Measurements from ENCODE around the gene ARPC5.

ARPC5 gene

DNA sequence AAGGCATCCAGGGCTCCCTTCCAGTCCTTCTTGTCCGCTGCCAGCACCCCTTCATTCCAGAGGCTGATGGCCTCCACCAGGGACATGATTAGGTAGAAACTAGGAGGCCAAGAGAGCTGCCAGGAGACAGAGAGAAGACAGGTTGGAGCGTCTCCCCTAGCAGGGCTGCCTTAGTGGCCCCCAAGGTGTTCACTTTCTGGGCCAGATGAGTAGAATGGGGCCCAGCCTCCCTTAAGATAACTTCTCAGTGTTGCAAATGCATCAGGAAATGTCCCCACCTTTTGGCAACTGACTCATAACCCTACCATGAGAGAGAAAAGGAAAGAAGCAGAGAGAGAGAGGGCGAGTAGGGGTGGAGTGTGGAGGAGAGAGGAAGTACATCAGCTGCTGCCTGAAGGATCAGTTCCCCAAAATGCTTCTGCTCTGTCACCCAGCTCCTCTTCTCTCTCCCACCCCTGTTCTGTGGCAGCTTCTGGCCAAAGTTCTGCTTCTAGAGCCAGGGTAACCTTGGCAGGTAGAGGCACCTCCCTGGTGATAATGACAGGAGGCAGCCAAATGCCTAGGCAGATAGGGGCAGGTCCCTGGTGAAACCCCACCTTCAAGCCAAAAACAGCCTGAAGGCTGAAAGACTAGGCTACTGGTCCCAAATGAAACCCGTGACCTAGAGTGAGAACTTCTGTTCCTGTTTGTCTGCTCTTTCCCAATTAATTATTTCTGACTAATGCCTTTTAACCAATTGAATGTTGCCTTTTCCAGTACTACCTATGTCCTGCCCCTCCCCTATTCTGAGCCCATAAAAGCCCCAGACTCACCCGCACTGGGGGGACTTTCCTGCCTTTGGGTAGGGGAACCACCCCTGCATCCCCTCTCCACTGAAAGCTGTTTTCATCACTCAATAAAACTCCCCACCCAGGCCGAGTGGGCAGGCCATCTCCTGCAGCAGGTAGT, 45.1 kb downstream of the ARPC5 start, which contains the start of gene NCF2:
Gene NCF2 (minus strand): TSS at position 216 of the 948 bp plus-strand sequence. CDS start 130 bp downstream, at position 86.
- no peaks in the 10 kb centered on the region for H3K36me3 ChIP-seq (ENCODE audit: control insufficient read depth, insufficient read depth, low read length)
- TF ChIP-seq, protein P1, sequence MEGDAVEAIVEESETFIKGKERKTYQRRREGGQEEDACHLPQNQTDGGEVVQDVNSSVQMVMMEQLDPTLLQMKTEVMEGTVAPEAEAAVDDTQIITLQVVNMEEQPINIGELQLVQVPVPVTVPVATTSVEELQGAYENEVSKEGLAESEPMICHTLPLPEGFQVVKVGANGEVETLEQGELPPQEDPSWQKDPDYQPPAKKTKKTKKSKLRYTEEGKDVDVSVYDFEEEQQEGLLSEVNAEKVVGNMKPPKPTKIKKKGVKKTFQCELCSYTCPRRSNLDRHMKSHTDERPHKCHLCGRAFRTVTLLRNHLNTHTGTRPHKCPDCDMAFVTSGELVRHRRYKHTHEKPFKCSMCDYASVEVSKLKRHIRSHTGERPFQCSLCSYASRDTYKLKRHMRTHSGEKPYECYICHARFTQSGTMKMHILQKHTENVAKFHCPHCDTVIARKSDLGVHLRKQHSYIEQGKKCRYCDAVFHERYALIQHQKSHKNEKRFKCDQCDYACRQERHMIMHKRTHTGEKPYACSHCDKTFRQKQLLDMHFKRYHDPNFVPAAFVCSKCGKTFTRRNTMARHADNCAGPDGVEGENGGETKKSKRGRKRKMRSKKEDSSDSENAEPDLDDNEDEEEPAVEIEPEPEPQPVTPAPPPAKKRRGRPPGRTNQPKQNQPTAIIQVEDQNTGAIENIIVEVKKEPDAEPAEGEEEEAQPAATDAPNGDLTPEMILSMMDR (IDR thresholded peaks at IDR 0.05): no peak
- H3K79me2 ChIP-seq: no peaks in the 10 kb centered on the region
- no peak within 1 kb of the TSS for H2AFZ ChIP-seq
- H3K9me3 ChIP-seq (ENCODE audit: control insufficient read depth, low read length): no peaks in the 10 kb centered on the region
- no peak within 1 kb of the TSS for H3K27ac ChIP-seq
- no peaks in the 10 kb centered on the region for H3K27me3 ChIP-seq (ENCODE audit: control insufficient read depth, insufficient read depth, low read length)
- H3K9ac ChIP-seq: no peak within 1 kb of the TSS
- H3K4me2 ChIP-seq (ENCODE audit: low read length): no peak within 1 kb of the TSS
- no peaks in the 10 kb centered on the region for H3K4me1 ChIP-seq
- no peak within 1 kb of the TSS for H3K4me3 ChIP-seq (ENCODE audit: low read depth, low read length)

DNA sequence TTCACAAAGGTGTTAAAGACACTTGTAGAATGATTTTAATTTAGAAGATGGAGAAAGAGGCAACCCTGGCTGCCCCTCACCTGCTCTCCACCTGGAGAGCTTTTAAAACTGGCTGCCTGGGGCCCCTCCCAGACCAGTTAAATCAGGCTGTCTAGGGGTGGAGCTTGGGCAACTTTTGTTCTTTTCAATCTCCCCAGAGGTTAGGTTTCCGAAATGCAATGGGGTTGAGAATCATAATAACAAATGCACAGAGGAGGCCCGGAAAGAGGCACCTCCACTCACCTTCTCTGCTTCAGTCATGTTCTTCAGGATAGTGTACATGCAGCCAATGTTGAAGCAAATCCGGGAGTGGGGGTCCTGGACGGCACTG, 45.7 kb downstream of the ARPC5 start:
- no peaks in the 10 kb centered on the region for H3K36me3 ChIP-seq (ENCODE audit: control insufficient read depth, insufficient read depth, low read length)
- no peaks in the 10 kb centered on the region for H3K9me3 ChIP-seq (ENCODE audit: control insufficient read depth, low read length)
- TF ChIP-seq, protein P1 (IDR thresholded peaks at IDR 0.05): no peak
- H3K9ac ChIP-seq: no peak overlapping the region
- H3K4me1 ChIP-seq: no peaks in the 10 kb centered on the region
- no peak overlapping the region for H3K4me3 ChIP-seq (ENCODE audit: low read depth, low read length)
- no peaks in the 10 kb centered on the region for H3K79me2 ChIP-seq
- H3K27me3 ChIP-seq (ENCODE audit: control insufficient read depth, insufficient read depth, low read length): no peaks in the 10 kb centered on the region
- H3K27ac ChIP-seq: no peak overlapping the region
- H2AFZ ChIP-seq: no peak overlapping the region
- H3K4me2 ChIP-seq (ENCODE audit: low read length): no peak overlapping the region

DNA sequence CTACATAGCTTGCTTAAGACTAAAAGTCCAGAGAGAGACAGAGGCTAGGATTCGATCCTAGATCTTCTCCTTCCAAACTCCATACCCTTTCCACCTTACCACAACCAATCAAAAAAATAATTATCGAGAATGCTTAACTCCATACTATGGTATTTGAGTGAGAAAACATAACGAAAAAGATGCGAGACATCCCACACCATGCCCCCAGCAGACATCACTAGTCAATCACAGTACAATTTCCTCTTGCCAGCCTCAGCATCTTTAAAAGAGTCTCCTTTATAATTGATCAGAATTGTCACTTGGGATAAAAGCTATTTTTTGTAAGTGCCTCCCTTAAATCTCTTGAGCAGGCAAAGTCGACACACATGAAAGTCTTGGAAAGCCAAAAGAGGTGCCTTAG, 46.2 kb downstream of the ARPC5 start:
- H3K27me3 ChIP-seq (ENCODE audit: control insufficient read depth, insufficient read depth, low read length): no peaks in the 10 kb centered on the region
- H3K36me3 ChIP-seq (ENCODE audit: control insufficient read depth, insufficient read depth, low read length): no peaks in the 10 kb centered on the region
- TF ChIP-seq, protein P1 (IDR thresholded peaks at IDR 0.05): no peak
- no peak overlapping the region for H3K27ac ChIP-seq
- H3K9ac ChIP-seq: no peak overlapping the region
- H3K4me3 ChIP-seq (ENCODE audit: low read depth, low read length): no peak overlapping the region
- no peak overlapping the region for H2AFZ ChIP-seq
- H3K4me1 ChIP-seq: no peaks in the 10 kb centered on the region
- H3K9me3 ChIP-seq (ENCODE audit: control insufficient read depth, low read length): no peaks in the 10 kb centered on the region
- H3K4me2 ChIP-seq (ENCODE audit: low read length): no peak overlapping the region
- H3K79me2 ChIP-seq: no peaks in the 10 kb centered on the region

DNA sequence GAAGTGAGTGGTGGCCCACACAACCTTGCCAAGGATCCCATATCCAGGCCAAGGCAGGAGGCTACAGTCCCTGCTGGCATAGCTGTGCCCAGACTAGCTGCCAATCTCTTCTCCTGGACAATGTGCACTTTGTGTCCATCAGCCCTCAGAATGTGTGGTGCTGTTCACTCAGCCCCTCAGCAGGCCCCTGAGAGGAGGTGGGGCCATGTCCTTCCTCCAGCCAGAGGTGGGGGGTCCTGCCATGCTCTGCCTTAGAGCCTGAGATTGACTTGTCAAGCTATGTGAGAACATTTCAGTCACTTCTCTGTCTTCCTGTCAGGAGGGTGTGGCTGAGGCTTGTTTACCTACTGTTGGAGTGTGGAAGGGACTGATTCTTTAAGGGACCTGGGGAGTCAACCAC, 46.8 kb downstream of the ARPC5 start:
- no peaks in the 10 kb centered on the region for H3K27me3 ChIP-seq (ENCODE audit: control insufficient read depth, insufficient read depth, low read length)
- no peaks in the 10 kb centered on the region for H3K4me1 ChIP-seq
- H3K4me2 ChIP-seq (ENCODE audit: low read length): no peak overlapping the region
- H3K4me3 ChIP-seq (ENCODE audit: low read depth, low read length): no peak overlapping the region
- no peaks in the 10 kb centered on the region for H3K79me2 ChIP-seq
- TF ChIP-seq, protein P1 (IDR thresholded peaks at IDR 0.05): no peak
- no peak overlapping the region for H3K9ac ChIP-seq
- no peak overlapping the region for H2AFZ ChIP-seq
- no peaks in the 10 kb centered on the region for H3K9me3 ChIP-seq (ENCODE audit: control insufficient read depth, low read length)
- no peak overlapping the region for H3K27ac ChIP-seq
- no peaks in the 10 kb centered on the region for H3K36me3 ChIP-seq (ENCODE audit: control insufficient read depth, insufficient read depth, low read length)

All from parathyroid adenoma (tissue), 2 donors.